Stomach smooth muscle (tissue), 2 donors: ENCODE results near the gene ERF.

Experiments used
- H3K27ac ChIP-seq: one replicate; pipeline ENCODE4 v1.7.0; 2013; ENCODE audit warnings: mild to moderate bottlenecking, low read length, inconsistent platforms
- H3K27me3 ChIP-seq, 2 donors: one replicate each; pipeline ENCODE4 v1.7.0; 2013; ENCODE audit warnings: low read length in 2 of 2; ENCODE audit not compliant: insufficient read depth in 2 of 2, control insufficient read depth in 1 of 2
- H3K36me3 ChIP-seq, 2 donors: one replicate each; pipeline ENCODE4 v1.7.0; 2013; ENCODE audit warnings: low read length in 2 of 2; ENCODE audit not compliant: control insufficient read depth in 2 of 2, insufficient read depth in 2 of 2
- H3K4me1 ChIP-seq: one replicate; pipeline ENCODE4 v1.7.0; 2013; ENCODE audit warnings: low read length; ENCODE audit not compliant: control insufficient read depth, insufficient read depth
- H3K4me3 ChIP-seq, 2 donors: one replicate each; pipeline ENCODE4 v1.7.0; 2013; ENCODE audit warnings: low read length in 2 of 2
- H3K9ac ChIP-seq, 2 donors: one replicate each; pipeline ENCODE4 v1.7.0; 2013; ENCODE audit warnings: low read length in 2 of 2, mild to moderate bottlenecking in 1 of 2
- H3K9me3 ChIP-seq, 2 donors: one replicate each; pipeline ENCODE4 v1.7.0; 2013; ENCODE audit warnings: low read length in 2 of 2; ENCODE audit not compliant: control insufficient read depth in 2 of 2
- donor health status: healthy.
- donor health status: Pancreatic carcinoma.

ERF gene

DNA sequence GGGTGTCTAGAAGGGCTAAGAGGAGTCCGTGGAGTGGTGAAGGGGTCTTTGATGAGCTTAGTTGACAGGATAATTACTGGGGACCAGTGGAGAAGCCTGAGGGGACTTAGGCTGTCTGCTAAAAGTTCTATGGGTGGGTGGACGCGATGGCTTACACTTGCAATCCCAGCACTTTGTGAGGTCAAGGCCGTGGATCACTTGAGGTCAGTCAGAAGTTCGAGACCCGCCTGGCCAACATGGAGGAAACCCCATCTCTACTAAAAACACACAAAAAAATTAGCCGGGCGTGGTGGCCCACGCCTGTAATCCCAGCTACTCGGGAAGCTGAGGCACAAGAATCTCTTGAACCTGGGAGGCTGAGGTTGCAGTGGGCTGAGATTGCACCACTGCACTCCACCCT lies 9.7 kb downstream of the ERF start:
- peak overlapping the region; percentile 85 for H3K27ac ChIP-seq
- no peaks in the 10 kb centered on the region for H3K27me3 ChIP-seq
- no peaks in the 10 kb centered on the region for H3K9me3 ChIP-seq
- peak overlapping the region; percentile 82 to 84 for H3K4me3 ChIP-seq
- H3K4me1 ChIP-seq = peaks cover 54% of the 10 kb centered on the region
- H3K9ac ChIP-seq = peak overlapping the region; percentile 29 to 63
- peaks cover 4 to 10% of the 10 kb centered on the region in 2 donors for H3K36me3 ChIP-seq

- Histone ChIP-seq H3K27me3 (no peaks in the 10 kb centered on the region), H3K9ac (peak overlapping the region; percentile 63 to 81), H3K36me3 (peaks cover 6 to 13% of the 10 kb centered on the region in 2 donors), H3K4me3 (peak overlapping the region; percentile 82 to 84), H3K9me3 (no peaks in the 10 kb centered on the region), H3K27ac (peak overlapping the region; percentile 85), H3K4me1 (peaks cover 51% of the 10 kb centered on the region)
Measured at GRCh38 chr19:42244347-42245220, 10.3 kb downstream of the ERF start.

- H3K27me3 ChIP-seq = no peaks in the 10 kb centered on the region
- H3K9ac ChIP-seq = peak within 1 kb of the TSS; percentile 86 to 96
- H3K27ac ChIP-seq = peak within 1 kb of the TSS; percentile 85
- H3K4me1 ChIP-seq = peaks cover 49% of the 10 kb centered on the region
- peaks cover 4 to 6% of the 10 kb centered on the region in 2 donors for H3K36me3 ChIP-seq
- peak within 1 kb of the TSS; percentile 87 to 90 for H3K4me3 ChIP-seq
- no peaks in the 10 kb centered on the region for H3K9me3 ChIP-seq
Measured at GRCh38 chr19:42242512-42243409, 12.2 kb downstream of the ERF start, which contains the start of gene GSK3A. Gene GSK3A (minus strand): TSS chr19:42242602. CDS start chr19:42242465, 137 bp downstream.

GRCh38 chr19:42242069-42242511 lies 12.8 kb downstream of the ERF start:
- Histone ChIP-seq H3K27me3 (no peaks in the 10 kb centered on the region), H3K27ac (peak overlapping the region; percentile 76), H3K9ac (peak overlapping the region; percentile 86 to 96), H3K4me3 (peak overlapping the region; percentile 87 to 90), H3K4me1 (peaks cover 48% of the 10 kb centered on the region), H3K36me3 (peaks cover 4 to 6% of the 10 kb centered on the region in 2 donors), H3K9me3 (no peaks in the 10 kb centered on the region)

- Histone ChIP-seq H3K4me3 (peak overlapping the region; percentile 87 to 90), H3K27ac (no peak overlapping the region), H3K27me3 (no peaks in the 10 kb centered on the region), H3K4me1 (peaks cover 40% of the 10 kb centered on the region), H3K36me3 (peaks cover 9 to 10% of the 10 kb centered on the region in 2 donors), H3K9ac (peak overlapping the region; percentile 86 to 96), H3K9me3 (no peaks in the 10 kb centered on the region)
Measured at GRCh38 chr19:42241279-42241678, 13.6 kb downstream of the ERF start.

DNA sequence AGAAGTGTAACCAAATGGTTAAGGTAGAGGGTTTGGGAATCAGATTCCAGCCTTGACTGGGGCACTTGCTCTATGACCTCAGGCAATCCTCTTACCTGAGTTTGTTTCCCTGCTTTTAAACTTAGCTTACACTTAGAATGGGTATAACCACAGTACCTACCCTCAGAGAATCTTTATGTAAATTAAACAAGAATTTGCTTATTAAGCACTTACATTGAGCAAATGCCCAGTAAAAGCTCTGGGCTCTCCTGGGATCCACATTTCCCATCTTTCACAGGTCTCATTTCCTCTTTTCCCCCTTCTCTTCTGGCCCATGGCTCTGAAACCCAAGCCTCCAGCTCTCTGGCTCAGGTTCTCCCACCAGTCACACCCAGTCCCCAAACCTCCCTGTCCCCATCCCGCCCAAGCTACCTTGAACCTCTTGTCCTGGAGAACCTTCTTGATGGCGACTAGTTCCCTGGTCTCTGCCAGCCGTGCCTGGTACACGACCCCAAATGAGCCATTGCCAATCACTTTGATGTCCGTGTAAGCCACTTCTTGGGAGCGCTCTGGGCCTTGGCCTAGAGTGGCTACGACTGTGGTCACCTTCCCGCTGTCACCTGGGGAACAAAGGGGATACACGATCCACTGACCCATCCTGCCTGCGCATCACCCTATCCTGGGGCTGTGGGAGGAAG lies 15.2 kb downstream of the ERF start:
- H3K4me1 ChIP-seq = peaks cover 26% of the 10 kb centered on the region
- no peaks in the 10 kb centered on the region for H3K27me3 ChIP-seq
- H3K9me3 ChIP-seq = no peaks in the 10 kb centered on the region
- peaks cover 17 to 24% of the 10 kb centered on the region in 2 donors for H3K36me3 ChIP-seq
- no peak overlapping the region for H3K27ac ChIP-seq
- H3K9ac ChIP-seq = peak overlapping the region in 1 of 2 donors; percentile 29
- no peak overlapping the region for H3K4me3 ChIP-seq

DNA sequence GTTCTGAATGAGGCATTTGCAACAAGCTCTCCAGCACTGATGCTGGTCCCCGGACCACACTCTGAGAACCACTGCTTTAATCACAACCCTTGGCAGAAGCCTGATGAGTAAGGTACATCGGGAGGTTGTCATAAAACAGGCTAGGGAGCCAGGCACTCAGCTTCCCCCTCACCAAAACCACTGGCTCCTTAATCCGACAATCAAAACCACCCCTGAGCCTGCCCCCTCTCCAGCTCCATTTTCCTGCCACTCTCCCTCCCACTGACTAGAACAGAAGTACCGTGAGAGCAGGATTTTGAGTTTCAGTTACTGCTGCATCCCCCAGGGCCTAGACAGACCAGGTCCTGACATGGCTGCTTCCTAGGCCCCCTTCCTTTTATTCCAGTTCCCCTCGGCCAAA lies 19.7 kb downstream of the ERF start:
- Histone ChIP-seq H3K27ac (no peak overlapping the region), H3K36me3 (peaks cover 30 to 56% of the 10 kb centered on the region in 2 donors), H3K27me3 (no peaks in the 10 kb centered on the region), H3K9me3 (no peaks in the 10 kb centered on the region), H3K9ac (no peak overlapping the region), H3K4me3 (no peak overlapping the region), H3K4me1 (peaks cover 4% of the 10 kb centered on the region)

GRCh38 chr19:42234364-42234763 lies 20.6 kb downstream of the ERF start:
- Histone ChIP-seq H3K4me1 (peaks cover 6% of the 10 kb centered on the region), H3K36me3 (peaks cover 30 to 58% of the 10 kb centered on the region in 2 donors), H3K9ac (no peak overlapping the region), H3K27me3 (no peaks in the 10 kb centered on the region), H3K9me3 (no peaks in the 10 kb centered on the region), H3K27ac (no peak overlapping the region), H3K4me3 (no peak overlapping the region)

GRCh38 chr19:42233678-42234292 lies 21.1 kb downstream of the ERF start:
- peaks cover 30 to 62% of the 10 kb centered on the region in 2 donors for H3K36me3 ChIP-seq
- H3K9me3 ChIP-seq = no peaks in the 10 kb centered on the region
- H3K4me3 ChIP-seq = no peak overlapping the region
- H3K27me3 ChIP-seq = no peaks in the 10 kb centered on the region
- H3K4me1 ChIP-seq = peaks cover 6% of the 10 kb centered on the region
- no peak overlapping the region for H3K27ac ChIP-seq
- H3K9ac ChIP-seq = no peak overlapping the region

DNA sequence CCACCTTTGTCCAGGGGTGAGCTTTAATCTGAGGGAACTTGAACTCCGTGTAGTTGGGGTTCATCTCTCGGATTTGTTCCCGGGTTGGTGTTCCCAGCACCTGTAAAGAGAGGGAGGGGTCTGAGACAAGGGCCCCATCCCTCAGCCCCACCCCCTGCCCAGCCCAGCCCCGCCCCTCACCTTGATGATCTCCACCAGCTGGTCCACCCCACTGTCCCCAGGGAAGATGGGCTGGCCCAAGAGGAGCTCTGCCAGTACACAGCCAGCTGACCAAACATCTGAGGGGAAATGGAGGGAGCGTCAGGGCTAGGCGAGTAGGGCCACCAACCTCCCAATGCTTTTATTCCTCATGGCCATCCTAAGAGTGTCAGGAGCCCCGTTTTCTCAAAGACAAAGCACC lies 21.8 kb downstream of the ERF start:
- H3K9ac ChIP-seq = no peak overlapping the region
- peaks cover 30 to 67% of the 10 kb centered on the region in 2 donors for H3K36me3 ChIP-seq
- H3K27me3 ChIP-seq = no peaks in the 10 kb centered on the region
- H3K27ac ChIP-seq = no peak overlapping the region
- H3K4me3 ChIP-seq = no peak overlapping the region
- H3K4me1 ChIP-seq = peaks cover 6% of the 10 kb centered on the region
- no peaks in the 10 kb centered on the region for H3K9me3 ChIP-seq
